Heart right ventricle (tissue), 16 donors: Measurements from ENCODE around the gene POLE4. TPM values are rescaled to one million over a fixed set of nuclear protein-coding genes. Genes with fewer than 3 reads are reported as not detected.

ENCODE experiments used
- ATAC-seq, 8 donors: fragments of 200-7000 bp; cut with Tn5 transposase; one replicate each; pipeline ENCODE4 v1.9.1; 2020; ENCODE audit warnings: mild to moderate bottlenecking in 8 of 8, moderate library complexity in 8 of 8, moderate number of reproducible peaks in 1 of 8
- DNase-seq, 2 donors: peaks; one replicate each; pipeline ENCODE4 v3.0.0-alpha.2; 2020
- H3K27ac ChIP-seq, 10 donors: fragments of 200-600 bp; sonication (generic) in 2 of 10; one replicate each; pipeline versions ENCODE4 v1.5.0 to v1.8.0; 2020 to 2022; ENCODE audit warnings: mild to moderate bottlenecking in 3 of 10
- H3K27me3 ChIP-seq, 7 donors: fragments of 200-600 bp; one replicate each; pipeline ENCODE4 v1.8.0; 2021 to 2022; ENCODE audit warnings: mild to moderate bottlenecking in 2 of 7
- H3K36me3 ChIP-seq, 9 donors: fragments of 200-600 bp; sonication (generic) in 1 of 9; one replicate each; pipeline versions ENCODE4 v1.5.0 to v1.8.0; 2020 to 2022; ENCODE audit warnings: mild to moderate bottlenecking in 2 of 9
- H3K4me1 ChIP-seq, 9 donors: fragments of 200-600 bp; sonication (generic) in 1 of 9; one replicate each; pipeline versions ENCODE4 v1.5.0 to v1.8.0; 2020 to 2022; ENCODE audit warnings: mild to moderate bottlenecking in 4 of 9
- H3K4me3 ChIP-seq, 10 donors: fragments of 200-600 bp; sonication (generic) in 2 of 10; one replicate each; pipeline versions ENCODE4 v1.5.0 to v1.8.0; 2020 to 2022; ENCODE audit warnings: mild to moderate bottlenecking in 7 of 10, moderate library complexity in 2 of 10
- H3K9me3 ChIP-seq, 11 donors: fragments of 200-600 bp in 10 of 11; sonication (generic) in 2 of 11; one replicate each; pipeline versions ENCODE4 v1.5.0 to v1.8.0; 2013 to 2022; ENCODE audit warnings: mild to moderate bottlenecking in 2 of 11, control low read depth in 1 of 11, moderate library complexity in 1 of 11
- CTCF ChIP-seq, 9 donors: fragments of 200-600 bp; sonication (generic) in 2 of 9; IDR thresholded peaks; one replicate each; pipeline versions ENCODE4 v1.5.0 to v1.8.0; 2021 to 2022; ENCODE audit warnings: antibody characterized with exemption in 9 of 9, mild to moderate bottlenecking in 5 of 9, moderate library complexity in 1 of 9
- WGBS, 2 donors: extraction: QIAGEN DNeasy Blood & Tissue Kit; methylation state at CpG; one replicate each; pipeline ENCODE4 v1.1.7; 2013; ENCODE audit warnings: inconsistent platforms in 1 of 2; 5-methylcytosine and 5-hydroxymethylcytosine counted together
- intact Hi-C, 10 donors: fragments of 100-400 bp; cut with DNase I; formaldehyde crosslinking; loops; one replicate each; pipeline versions ENCODE4 v1.11.1 to v1.14.2; 2022
- polyA plus RNA-seq, 2 donors: library from polyadenylated mRNA; stranded (reverse); fragments of 200-250 nt; gene quantifications; one replicate each; pipeline ENCODE4 v1.2.3, GENCODE V29; 2013
- total RNA-seq, 10 donors: library from RNA; stranded (reverse); fragmentation: NEBNext Ultra II Directional in 3 of 10; extraction: Animal tissue kit (Norgen Biotek cat#: 25700) in 3 of 10; gene quantifications; one replicate each; pipeline versions ENCODE4 v1.2.1 to v1.2.4, GENCODE V29; 2021 to 2023
- donor health status: Arrhythmogenic right ventricular cardiomyopathy.
- donor health status: ischemic (EF 13 %, LVEDD 7.1; RV severe dilation, severe dysfunction).
- donor health status: healthy with polysubstance abuse.
- donor health status: DM: no; HTN: yes; CAD: no.
- donor health status: DM: no; HTN: no; CAD: no.
- donor health status: ischemic (EF 25% LVEDD 6.9; RV normal size, moderate dysfunction).
- donor health status: ischemic (EF 25% LVEDD 5.7; RV mildly dilated, moderate dysfunction).
- donor health status: healthy.
- donor health status: DM: yes; HTN: yes; CAD: no.
- donor health status: Ischemic cardiomyopathy.
- donor health status: ischemic (EF 35%, LVEDD 5.7; RV mildly dilated, moderate dysfunction).
- donor health status: nonischemic (EF 11% LVEDD 7.7; RV severe dilation, severe dysfunction).
- donor health status: DM: yes; HTN: yes; CAD: no.
- donor health status: PGD.
- donor health status: ischemic (EF 29% LVEDD 5.4; RV normal size, mild dysfunction).
- donor health status: nonischemic (EF 23%, LVEDD 6.1; RV moderate dilation, normal function).

POLE4 gene
- total and polyA plus RNA-seq, 12 donors = 24.8 to 83.5 (median 39.8) TPM

- no peak for DNase-seq
- TF ChIP-seq CTCF (IDR thresholded peaks at IDR 0.05) = no peak
- 89 to 99% methylated on average over 4 of the region's 4 CpGs for WGBS, 2 donors
- H3K36me3 ChIP-seq = no peaks in the 10 kb centered on the region
- no peak for ATAC-seq
- peaks cover 0 to 27% (median 0%) of the 10 kb centered on the region in 11 donors for H3K9me3 ChIP-seq
- no peak overlapping the region for H3K27ac ChIP-seq
- no peaks in the 10 kb centered on the region for H3K4me1 ChIP-seq
- no peak overlapping the region for H3K4me3 ChIP-seq
- intact Hi-C loops = no loop called here
- no peaks in the 10 kb centered on the region for H3K27me3 ChIP-seq
Observed at GRCh38 chr2:74947703-74948102, 10.7 kb upstream of the POLE4 start.

GRCh38 chr2:74948779-74949178 lies 9.7 kb upstream of the POLE4 start:
- Histone ChIP-seq H3K9me3 (peaks cover 0 to 38% (median 4%) of the 10 kb centered on the region in 11 donors), H3K27me3 (no peaks in the 10 kb centered on the region), H3K36me3 (no peaks in the 10 kb centered on the region), H3K4me3 (no peak overlapping the region), H3K27ac (no peak overlapping the region), H3K4me1 (no peaks in the 10 kb centered on the region)
- TF ChIP-seq CTCF (IDR thresholded peaks at IDR 0.05) = no peak
- 85 to 99% methylated on average over 4 of the region's 4 CpGs for WGBS, 2 donors
- intact Hi-C loops = no loop called here
- no peak for DNase-seq
- ATAC-seq = no peak

GRCh38 chr2:74951211-74951754 lies 7.2 kb upstream of the POLE4 start:
- no peak overlapping the region for H3K27ac ChIP-seq
- no peak for DNase-seq
- no peak overlapping the region for H3K4me3 ChIP-seq
- H3K36me3 ChIP-seq = no peaks in the 10 kb centered on the region
- no peaks in the 10 kb centered on the region for H3K27me3 ChIP-seq
- no peaks in the 10 kb centered on the region for H3K4me1 ChIP-seq
- no peak for ATAC-seq
- peaks cover 0 to 38% (median 4%) of the 10 kb centered on the region in 11 donors for H3K9me3 ChIP-seq
- TF ChIP-seq CTCF (IDR thresholded peaks at IDR 0.05) = no peak
- 75 to 100% methylated on average over 1 of the region's 1 CpG for WGBS, 2 donors
- intact Hi-C loops = no loop called here

GRCh38 chr2:74952575-74952974 lies 5.9 kb upstream of the POLE4 start:
- Histone ChIP-seq H3K27me3 (no peaks in the 10 kb centered on the region), H3K27ac (no peak overlapping the region), H3K4me1 (peaks cover 0 to 2% (median 0%) of the 10 kb centered on the region in 9 donors), H3K4me3 (no peak overlapping the region), H3K9me3 (peaks cover 0 to 38% (median 4%) of the 10 kb centered on the region in 11 donors), H3K36me3 (no peaks in the 10 kb centered on the region)
- 94 to 98% methylated on average over 8 of the region's 8 CpGs for WGBS, 2 donors
- TF ChIP-seq CTCF (IDR thresholded peaks at IDR 0.05) = no peak
- intact Hi-C loops = no loop called here
- ATAC-seq (no peak), DNase-seq (no peak)
